ENCODE data around the gene PARVB. TPM values are rescaled to one million over a fixed set of nuclear protein-coding genes. Genes with fewer than 3 reads are reported as not detected.
"Not testable (repeated sequence)": the region's sequence is repeated elsewhere in the genome, so short reads cannot be mapped to it uniquely, and the experiment has no call there.

The PARVB gene
- total RNA-seq, 1 donor from 2014 or later = 11.8 TPM

GRCh38 chr22:44051358-44051757 is 27.3 kb downstream of the PARVB start:
- DNase-seq (ENCODE audit: low spot score) = no peak

- no peak for DNase-seq (ENCODE audit: low spot score)
Measured at GRCh38 chr22:44051961-44052360, 27.9 kb downstream of the PARVB start.

GRCh38 chr22:44055805-44056204 is 31.7 kb downstream of the PARVB start:
- DNase-seq (ENCODE audit: low spot score) = no peak

- not testable (repeated sequence) for DNase-seq (ENCODE audit: low spot score)
Measured at GRCh38 chr22:44056649-44057048, 32.5 kb downstream of the PARVB start.

DNA sequence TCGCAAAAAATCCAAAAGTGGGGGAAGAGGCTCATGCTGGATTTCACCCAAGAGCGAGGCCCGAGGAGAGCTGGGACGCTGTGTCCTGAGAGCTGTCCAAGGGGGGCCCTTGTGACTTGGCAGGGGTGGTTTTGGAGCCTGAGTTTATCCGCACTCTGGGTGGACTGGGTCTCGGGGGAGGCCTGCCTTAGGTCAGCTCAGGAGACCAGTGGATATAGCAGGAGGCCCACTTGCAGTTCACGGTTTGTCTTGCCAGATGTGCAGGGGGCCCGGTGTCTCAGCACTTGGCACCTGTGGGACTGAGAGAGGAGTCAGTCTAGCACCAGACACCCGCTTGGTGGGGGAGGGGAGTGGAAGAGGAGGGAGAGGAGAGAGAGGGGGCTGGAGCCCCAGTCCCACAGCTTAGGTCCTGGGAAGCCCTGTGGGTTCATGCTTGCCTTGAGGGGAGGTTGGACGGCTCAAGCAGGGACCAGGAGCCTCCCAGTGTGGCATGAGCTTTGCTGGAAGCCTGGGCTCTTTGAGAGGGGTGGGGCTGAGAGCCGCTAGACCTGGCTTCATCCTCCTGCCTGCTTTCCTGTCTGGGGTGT is 33.4 kb downstream of the PARVB start:
- peak; percentile 24 for DNase-seq (ENCODE audit: low spot score)

GRCh38 chr22:44063462-44064371 is 39.6 kb downstream of the PARVB start:
- no peak for DNase-seq (ENCODE audit: low spot score)

DNA sequence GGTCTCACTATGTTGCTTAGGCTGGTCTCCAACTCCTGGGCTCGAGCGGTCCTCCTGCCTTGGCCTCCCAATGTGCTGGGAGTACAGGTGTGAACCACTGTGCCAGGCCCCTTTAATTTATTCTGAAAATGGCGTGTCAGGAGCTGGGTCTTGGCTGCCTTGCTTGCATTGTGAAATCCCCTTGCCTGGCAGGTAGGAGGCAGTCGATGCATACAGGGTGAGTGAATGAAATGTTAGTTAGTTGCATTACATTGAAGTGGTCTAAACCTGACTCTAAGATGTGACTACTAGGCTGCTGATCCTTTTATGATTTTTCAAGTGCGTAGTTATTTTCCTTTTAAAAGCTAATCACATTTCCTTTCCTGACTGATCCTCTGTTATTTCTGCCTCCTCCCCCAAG is 42.9 kb downstream of the PARVB start:
- DNase-seq (ENCODE audit: low spot score) = no peak

DNA sequence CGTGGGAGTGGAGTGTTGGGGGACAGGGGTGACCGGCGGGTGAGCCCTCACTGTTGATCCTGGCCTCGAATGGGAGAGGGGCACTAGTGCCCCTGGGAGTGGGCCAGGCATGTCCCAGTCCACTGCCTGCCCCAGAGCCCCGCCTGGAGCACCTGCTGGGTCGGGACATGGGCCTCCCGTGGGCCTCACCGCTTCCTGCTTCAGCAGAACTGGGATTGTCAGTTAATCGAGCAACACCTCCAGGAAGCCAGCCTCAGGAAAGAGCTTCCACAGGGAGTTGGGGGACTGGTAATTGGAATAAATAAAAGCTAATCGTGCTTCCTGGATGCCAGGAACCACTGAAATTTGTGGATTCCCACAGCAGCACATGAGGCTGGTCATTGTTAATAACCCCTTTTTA is 43.8 kb downstream of the PARVB start:
- no peak for DNase-seq (ENCODE audit: low spot score)

DNA sequence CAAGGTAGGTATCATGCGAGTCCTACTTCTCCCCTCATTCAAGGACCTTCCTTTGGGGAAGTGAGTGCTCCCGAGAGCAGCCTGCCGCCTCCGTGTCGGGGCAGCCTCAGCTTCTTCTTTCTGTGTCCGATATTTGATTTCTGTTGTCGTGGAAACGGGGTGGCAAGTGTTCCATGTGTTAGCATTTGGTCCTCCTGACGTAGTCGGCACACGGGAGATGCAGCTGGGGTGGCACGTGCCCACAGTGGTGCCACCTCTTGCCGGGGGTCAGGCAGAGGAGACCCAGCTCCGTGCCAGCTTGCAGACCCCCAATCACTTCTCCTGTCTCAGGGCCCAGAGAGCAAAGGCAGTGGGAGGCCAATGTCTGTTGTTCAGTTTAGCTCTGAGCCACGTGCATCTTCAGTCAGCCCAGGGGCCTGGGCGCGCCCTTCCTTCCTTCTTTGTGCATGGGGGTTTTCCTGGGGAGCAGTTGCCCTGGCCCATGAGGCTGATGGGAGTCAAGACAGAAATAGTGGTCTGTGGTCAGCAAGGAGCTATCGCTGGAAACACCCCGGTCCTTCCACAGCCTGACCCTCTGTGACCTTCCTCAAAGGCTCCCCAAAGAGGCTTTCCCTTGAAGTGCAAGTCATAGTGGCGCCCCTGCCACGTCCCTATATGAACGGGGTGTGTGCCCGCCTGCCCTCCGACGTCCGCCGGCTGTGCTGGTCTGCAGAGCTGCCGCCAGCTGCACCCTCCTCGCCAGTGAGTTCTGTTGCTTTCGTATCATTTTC is 44.5 kb downstream of the PARVB start:
- DNase-seq (ENCODE audit: low spot score) = peak; percentile 28

GRCh38 chr22:44070029-44070428 is 45.9 kb downstream of the PARVB start:
- no peak for DNase-seq (ENCODE audit: low spot score)

DNA sequence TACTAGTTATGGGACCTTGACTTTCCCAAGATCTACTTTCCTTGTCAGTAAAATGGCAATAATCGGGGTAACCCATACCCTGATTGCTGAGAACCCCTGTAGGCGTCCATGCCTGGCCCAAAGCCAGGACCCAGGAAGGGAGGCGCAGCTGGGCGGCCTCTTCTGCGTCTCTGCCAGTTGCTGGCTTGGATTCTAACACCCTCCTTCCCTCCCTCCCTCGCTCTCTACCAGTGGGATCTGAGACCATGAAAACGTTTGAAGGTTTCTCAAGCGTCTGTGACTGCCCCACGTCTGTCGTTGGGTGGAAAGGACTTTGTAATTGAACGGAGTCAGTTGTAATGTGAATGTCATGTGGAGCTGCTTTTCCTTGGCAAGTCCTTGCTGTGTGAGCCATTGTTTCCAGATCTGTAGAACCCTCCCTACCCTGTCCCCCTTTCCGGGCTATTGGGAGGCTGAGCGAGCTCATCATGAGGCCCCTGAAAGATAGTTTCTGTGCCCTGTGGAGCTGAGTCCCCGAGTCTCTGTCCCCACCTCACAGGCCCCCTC is 47.8 kb downstream of the PARVB start:
- DNase-seq (ENCODE audit: low spot score) = no peak

DNA sequence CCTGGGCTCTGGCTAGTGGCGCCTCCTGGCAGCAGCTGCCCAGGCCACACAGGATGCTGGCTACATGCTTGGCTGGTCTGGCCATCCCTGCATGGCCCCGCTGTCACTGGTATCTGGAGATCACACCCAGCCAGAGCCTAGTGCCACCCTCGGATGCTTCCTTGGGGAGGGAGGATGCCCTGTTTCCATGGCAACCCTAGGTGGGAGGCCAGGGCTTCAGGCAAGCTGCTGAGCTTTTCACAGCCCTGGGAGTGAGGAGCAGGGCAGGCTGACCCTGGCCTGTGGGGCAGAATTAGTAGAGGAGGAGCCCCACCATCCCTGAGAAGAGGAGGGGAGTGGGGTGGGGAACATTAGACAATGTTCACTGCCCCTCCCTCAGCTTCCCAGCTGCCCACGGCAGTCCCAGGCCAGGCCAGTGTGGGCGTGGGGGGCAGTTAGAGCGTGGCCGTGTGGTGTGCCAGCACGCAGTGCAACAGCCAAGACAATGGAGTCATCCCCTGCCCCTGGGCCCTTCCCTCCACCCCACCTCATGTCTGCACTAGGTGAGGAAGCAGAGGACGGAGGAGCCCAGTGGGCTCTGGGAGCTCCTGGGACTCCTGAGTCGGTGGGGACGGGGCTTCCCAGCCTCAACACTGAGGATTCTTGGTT is 50.4 kb downstream of the PARVB start:
- no peak for DNase-seq (ENCODE audit: low spot score)

GRCh38 chr22:44075022-44075421 is 50.9 kb downstream of the PARVB start:
- no peak for DNase-seq (ENCODE audit: low spot score)

DNA sequence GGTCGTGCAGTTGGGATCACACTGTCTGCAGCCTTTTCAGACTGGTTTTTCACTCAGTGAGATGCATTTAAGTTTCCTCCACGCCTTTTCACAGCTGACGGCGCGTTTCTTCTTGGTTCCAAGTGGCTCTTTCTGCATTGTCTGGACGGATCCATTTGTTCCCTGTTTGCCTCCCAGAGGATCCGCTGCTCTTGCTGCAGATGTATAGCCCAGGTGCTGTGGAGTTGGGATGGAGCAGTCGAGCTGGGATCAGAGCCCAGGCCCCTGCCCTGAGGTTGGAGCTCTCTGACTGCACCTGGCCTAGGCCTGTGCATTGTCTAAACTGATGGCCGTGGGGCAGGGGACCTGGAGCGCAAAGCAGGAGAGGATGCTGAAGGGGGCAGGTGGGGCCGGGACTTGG is 51.6 kb downstream of the PARVB start:
- no peak for DNase-seq (ENCODE audit: low spot score)

DNA sequence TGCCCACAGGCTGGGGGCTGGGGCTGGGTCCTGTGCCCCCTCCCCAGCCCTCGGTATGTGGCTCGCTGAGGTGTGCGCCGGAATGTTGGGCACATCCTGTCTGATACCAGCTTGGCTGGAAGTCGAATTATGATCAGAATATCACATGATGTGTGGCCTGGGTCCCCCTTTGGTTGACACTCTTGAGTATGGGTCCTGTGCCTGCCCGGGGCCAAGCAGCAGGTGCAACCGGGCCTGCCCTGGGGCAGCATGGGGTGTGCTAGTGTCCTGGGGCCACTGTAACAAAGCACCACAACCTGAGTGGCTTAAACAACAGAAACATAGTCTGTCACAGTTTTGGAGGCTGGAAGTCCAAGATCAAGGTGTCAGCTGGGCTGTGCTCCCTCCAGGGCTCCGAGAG is 52.7 kb downstream of the PARVB start:
- no peak for DNase-seq (ENCODE audit: low spot score)

DNA sequence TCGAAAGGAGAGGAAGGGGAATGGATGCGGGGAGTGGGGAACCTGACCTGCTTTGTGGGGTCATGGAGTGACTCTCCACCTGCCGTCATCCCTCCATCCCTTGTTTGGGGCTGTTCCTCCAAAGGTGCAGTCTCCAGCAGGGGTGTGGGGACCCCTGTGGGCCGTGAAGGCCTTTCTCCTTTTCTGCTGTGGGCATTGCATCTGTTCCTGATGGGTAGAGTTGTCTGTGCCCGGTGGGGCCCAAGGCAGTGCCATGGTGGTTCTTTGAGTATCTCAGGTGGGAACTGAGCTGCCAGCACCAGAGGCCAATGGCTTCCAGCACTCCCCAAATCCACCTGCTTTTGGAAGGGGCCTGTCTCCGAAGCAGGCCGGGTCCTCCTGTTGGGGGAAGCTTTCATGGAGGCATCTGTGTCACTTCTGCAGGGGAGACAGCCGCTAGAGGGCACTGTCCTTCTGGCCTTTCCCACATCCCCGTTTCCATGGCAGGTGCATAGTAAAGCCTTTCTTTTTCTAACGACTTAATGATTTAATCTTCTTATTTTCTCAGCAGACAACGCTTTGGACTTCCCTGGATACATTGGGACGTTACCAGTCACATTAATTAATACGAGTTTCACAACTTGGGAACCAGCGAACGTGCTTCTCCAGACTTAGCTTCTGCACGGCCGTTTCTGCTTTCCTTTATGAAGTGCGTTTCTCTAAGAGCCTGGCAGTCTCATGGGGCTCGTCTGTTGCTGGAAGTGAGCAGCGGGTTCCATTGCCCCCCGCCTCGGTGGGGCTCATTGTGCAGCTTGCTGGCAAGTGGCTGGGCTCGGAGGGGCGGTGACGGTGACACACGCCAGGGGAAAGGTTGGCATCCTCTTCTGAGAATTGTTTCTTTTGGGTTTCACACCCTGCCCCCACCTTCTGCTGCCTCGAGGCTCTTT is 57.1 kb downstream of the PARVB start:
- peak; percentile 60 for DNase-seq (ENCODE audit: low spot score)

DNA sequence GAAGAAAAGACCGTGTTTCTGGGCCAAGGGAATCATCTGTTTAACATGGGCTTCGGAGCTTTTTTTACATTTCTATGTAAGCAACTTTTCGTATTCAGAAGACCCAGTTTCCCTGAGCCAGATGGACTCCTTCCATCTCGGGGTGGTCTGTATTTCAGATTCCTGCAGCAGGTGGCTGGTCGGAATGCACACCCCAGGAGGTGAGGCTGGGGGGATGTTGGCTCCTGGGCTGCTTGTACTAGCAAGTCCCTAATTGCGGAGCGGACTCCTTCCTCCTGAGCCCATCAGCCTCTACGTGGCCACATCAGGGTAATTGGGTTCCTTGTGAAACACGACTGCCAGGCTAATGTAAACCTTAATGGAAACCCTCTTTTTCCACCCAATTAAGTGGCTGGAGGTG is 58.7 kb downstream of the PARVB start:
- DNase-seq (ENCODE audit: low spot score) = no peak

GRCh38 chr22:44084044-44084772 is 60.1 kb downstream of the PARVB start:
- no peak for DNase-seq (ENCODE audit: low spot score)

DNA sequence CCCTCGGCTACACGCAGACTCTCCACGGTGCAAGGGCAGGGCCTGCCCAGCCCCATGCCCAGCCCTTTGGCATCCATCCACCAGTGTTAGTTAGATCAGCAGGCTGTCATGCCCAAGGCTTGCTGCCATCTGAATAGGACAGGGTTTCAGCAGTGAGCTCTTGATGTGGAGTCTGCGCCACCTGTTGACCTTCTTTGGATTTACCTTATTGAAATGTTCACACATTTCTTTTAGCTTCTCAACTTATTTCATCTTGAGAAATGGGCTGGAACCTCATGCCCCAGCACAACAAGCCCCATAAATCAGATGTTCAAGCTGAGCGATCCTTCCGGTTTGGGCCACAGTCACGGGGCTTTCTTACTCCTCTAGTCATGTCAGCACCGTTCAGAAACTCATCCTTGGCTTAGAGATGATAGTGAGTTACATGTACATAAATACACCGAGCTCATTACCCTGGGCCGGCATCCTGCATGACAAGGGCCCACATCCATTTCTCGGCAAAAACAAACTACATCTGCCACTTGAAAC is 61.7 kb downstream of the PARVB start:
- DNase-seq (ENCODE audit: low spot score) = peak; percentile 54
